ENCODE measurements around the gene LIPG. TPM values are rescaled to one million over a fixed set of nuclear protein-coding genes. Genes with fewer than 3 reads are reported as not detected.

Gene LIPG
- total RNA-seq, 1 experiment from 2014 or later = 6.1 TPM

- Histone ChIP-seq H3K4ac (ENCODE audit: low read depth, low read length) (no peak overlapping the region), H3K27me3 (ENCODE audit: insufficient read depth, low read length) (no peaks in the 10 kb centered on the region), H3K18ac (ENCODE audit: insufficient read length, low read depth, low read length) (no peak overlapping the region), H3K4me2 (ENCODE audit: insufficient read depth, insufficient read length, low read length) (no peak overlapping the region), H3K79me2 (ENCODE audit: insufficient read depth, low read length) (no peaks in the 10 kb centered on the region), H2BK120ac (ENCODE audit: low read depth, low read length, poor library complexity, severe bottlenecking) (no peak overlapping the region), H3K4me1 (ENCODE audit: insufficient read depth, low read length) (no peaks in the 10 kb centered on the region), H4K5ac (ENCODE audit: insufficient read length, low read depth, low read length) (no peak overlapping the region), H2BK12ac (ENCODE audit: insufficient read length, low read depth, low read length) (no peak overlapping the region), H3K14ac (ENCODE audit: insufficient read depth, low read length) (no peak overlapping the region; the same call in 1 of the 2 replicates), H4K91ac (ENCODE audit: insufficient read length, low read depth, low read length) (no peak overlapping the region), H2BK20ac (ENCODE audit: low read depth, low read length, poor library complexity, severe bottlenecking) (no peak overlapping the region), H4K20me1 (ENCODE audit: control insufficient read depth, insufficient read depth, insufficient read length) (no peaks in the 10 kb centered on the region), H3K23me2 (ENCODE audit: insufficient read length, low read depth, low read length, poor library complexity, severe bottlenecking) (no peaks in the 10 kb centered on the region), H3K23ac (ENCODE audit: insufficient read length, low read depth, low read length) (no peak overlapping the region), H3T11ph (ENCODE audit: low read length) (no peak overlapping the region), H3K79me1 (ENCODE audit: insufficient read depth, low read depth, low read length, poor library complexity, severe bottlenecking) (no peaks in the 10 kb centered on the region), H2BK5ac (ENCODE audit: insufficient read length, low read length) (no peak overlapping the region), H4K8ac (replicated peaks; ENCODE audit: insufficient read length, low read depth, low read length) (no peak overlapping the region), H3K9ac (ENCODE audit: extremely low read depth, insufficient read length, low read length) (no peak overlapping the region), H3K27ac (ENCODE audit: insufficient read length, low read depth, low read length) (no peak overlapping the region), H2AFZ (ENCODE audit: low read length) (no peak overlapping the region), H3K9me3 (ENCODE audit: control insufficient read depth, low read depth, low read length) (no peaks in the 10 kb centered on the region), H2AK5ac (ENCODE audit: insufficient read length, low read length) (no peak overlapping the region), H2BK15ac (ENCODE audit: low read depth, low read length) (no peak overlapping the region), H3K56ac (ENCODE audit: insufficient read length, low read depth, low read length) (no peak overlapping the region)
- Mint-ChIP-seq H3K27me3 (ENCODE audit: low read depth) (peaks cover 23% of the 10 kb centered on the region), H3K4me3 (no peak overlapping the region), H3K36me3 (ENCODE audit: insufficient read depth in 1 of 3, low read depth in 3 of 3) (no peaks in the 10 kb centered on the region; a peak in 1 of 7 replicates), H3K4me1 (peaks cover 10 to 11% of the 10 kb centered on the region in 2 experiments), H3K9me3 (no peaks in the 10 kb centered on the region; a peak in 1 of 5 replicates), H3K27ac (no peak overlapping the region)
- DNase-seq = no peak
- no CpG with 5 or more reads among the region's 8 CpGs for WGBS (ENCODE audit: extremely low coverage, insufficient read length, low lambda C conversion rate)
- no peak for TF ChIP-seq CTCF (conservative IDR thresholded peaks at IDR 0.05)
Measured at GRCh38 chr18:49626842-49627467, 65.1 kb downstream of the LIPG start.
